Cardiac muscle cell (in vitro differentiated cells and primary cell): ENCODE data around the gene TNFRSF8. TPM values are rescaled to one million over a fixed set of nuclear protein-coding genes. Genes with fewer than 3 reads are reported as not detected.
"Not testable (repeated sequence)": the region's sequence is repeated elsewhere in the genome, so short reads cannot be mapped to it uniquely, and the experiment has no call there.

Experiments used
- DNase-seq, 2 donors: peaks; one replicate each; pipeline versions ENCODE4 v3.0.0 to v3.0.0-alpha.2; 2010 to 2017; ENCODE audit warnings: low read depth in 1 of 2, low spot score in 1 of 2
- H3K27ac ChIP-seq: fragments of 200-600 bp; sonication (generic); 2 replicates; pipeline ENCODE4 v1.5.1; 2016
- H3K27me3 ChIP-seq: fragments of 200-600 bp; sonication (generic); 2 replicates; pipeline ENCODE4 v1.6.0; 2016; ENCODE audit warnings: control low read depth
- H3K36me3 ChIP-seq: fragments of 200-600 bp; sonication (generic); 2 replicates; pipeline ENCODE4 v1.5.1; 2016; ENCODE audit warnings: control low read depth
- H3K4me1 ChIP-seq: fragments of 200-600 bp; sonication (generic); 2 replicates; pipeline ENCODE4 v1.8.1; 2017; ENCODE audit warnings: low read depth, mild to moderate bottlenecking, mixed run types
- H3K4me3 ChIP-seq: fragments of 200-600 bp; sonication (generic); 2 replicates; pipeline ENCODE4 v1.5.1; 2016; ENCODE audit warnings: mild to moderate bottlenecking
- H3K9me3 ChIP-seq: fragments of 200-600 bp; sonication (generic); 2 replicates; pipeline ENCODE4 v1.5.1; 2017; ENCODE audit warnings: low read depth, mild to moderate bottlenecking, control low read depth
- CTCF ChIP-seq: IDR thresholded peaks from 2 replicates; pipeline ENCODE4 v1.5.1; 2012; ENCODE audit warnings: low read depth, mild to moderate bottlenecking, low read length
- polyA plus RNA-seq: library from polyadenylated mRNA; unstranded; fragments of >200 nt; fragmentation: Nextera tagmentation; extraction: Ambion mirVana; gene quantifications from 2 replicates; pipeline ENCODE4 v1.2.1, GENCODE V29; 2016
- total RNA-seq: library from RNA; depleted of rRNA; stranded (reverse); fragments of >200 nt; gene quantifications from 2 replicates; pipeline ENCODE4 v1.2.3, GENCODE V29; 2016

Gene TNFRSF8
- total and polyA plus RNA-seq, 2 experiments from 2014 or later: 0.06 TPM; not detected in 1

- no peak for TF ChIP-seq CTCF
- Histone ChIP-seq H3K36me3 (no peaks in the 10 kb centered on the region), H3K9me3 (no peaks in the 10 kb centered on the region), H3K4me1 (no peaks in the 10 kb centered on the region), H3K27me3 (no peaks in the 10 kb centered on the region), H3K4me3 (no peak overlapping the region), H3K27ac (no peak overlapping the region)
- DNase-seq: no peak
These were observed 39.0 kb downstream of the TNFRSF8 start for GRCh38 chr1:12102066-12102465.

GRCh38 chr1:12104417-12104816 lies 41.3 kb downstream of the TNFRSF8 start:
- Histone ChIP-seq H3K36me3 (no peaks in the 10 kb centered on the region), H3K4me3 (no peak overlapping the region), H3K27ac (no peak overlapping the region), H3K9me3 (no peaks in the 10 kb centered on the region), H3K27me3 (no peaks in the 10 kb centered on the region), H3K4me1 (no peaks in the 10 kb centered on the region)
- DNase-seq: no peak
- no peak for TF ChIP-seq CTCF

GRCh38 chr1:12106153-12106552 lies 43.0 kb downstream of the TNFRSF8 start:
- TF ChIP-seq CTCF: no peak
- Histone ChIP-seq H3K36me3 (no peaks in the 10 kb centered on the region), H3K4me1 (no peaks in the 10 kb centered on the region), H3K9me3 (no peaks in the 10 kb centered on the region), H3K4me3 (no peak overlapping the region), H3K27ac (no peak overlapping the region), H3K27me3 (no peaks in the 10 kb centered on the region)
- no peak for DNase-seq

GRCh38 chr1:12106861-12107260 lies 43.8 kb downstream of the TNFRSF8 start:
- H3K9me3 ChIP-seq, H3K4me3 ChIP-seq, H3K4me1 ChIP-seq, DNase-seq, H3K27me3 ChIP-seq, H3K36me3 ChIP-seq, H3K27ac ChIP-seq: not testable (repeated sequence)
- peak; percentile 58 for TF ChIP-seq CTCF

- Histone ChIP-seq H3K27me3 (no peaks in the 10 kb centered on the region), H3K9me3 (no peaks in the 10 kb centered on the region), H3K36me3 (no peaks in the 10 kb centered on the region), H3K4me3 (no peak overlapping the region), H3K27ac (no peak overlapping the region), H3K4me1 (no peaks in the 10 kb centered on the region)
- no peak for DNase-seq
- TF ChIP-seq CTCF: no peak
These were observed 44.6 kb downstream of the TNFRSF8 start for GRCh38 chr1:12107718-12108117.

GRCh38 chr1:12109901-12110300 lies 46.8 kb downstream of the TNFRSF8 start:
- Histone ChIP-seq H3K27me3 (no peaks in the 10 kb centered on the region), H3K36me3 (no peaks in the 10 kb centered on the region), H3K9me3 (no peaks in the 10 kb centered on the region), H3K4me3 (no peak overlapping the region), H3K27ac (no peak overlapping the region), H3K4me1 (no peaks in the 10 kb centered on the region)
- no peak for DNase-seq
- no peak for TF ChIP-seq CTCF
